ENCODE measurements around the gene C1GALT1C1.
"Not testable (repeated sequence)": the region's sequence is repeated elsewhere in the genome, so short reads cannot be mapped to it uniquely, and the experiment has no call there.

The C1GALT1C1 gene

DNA sequence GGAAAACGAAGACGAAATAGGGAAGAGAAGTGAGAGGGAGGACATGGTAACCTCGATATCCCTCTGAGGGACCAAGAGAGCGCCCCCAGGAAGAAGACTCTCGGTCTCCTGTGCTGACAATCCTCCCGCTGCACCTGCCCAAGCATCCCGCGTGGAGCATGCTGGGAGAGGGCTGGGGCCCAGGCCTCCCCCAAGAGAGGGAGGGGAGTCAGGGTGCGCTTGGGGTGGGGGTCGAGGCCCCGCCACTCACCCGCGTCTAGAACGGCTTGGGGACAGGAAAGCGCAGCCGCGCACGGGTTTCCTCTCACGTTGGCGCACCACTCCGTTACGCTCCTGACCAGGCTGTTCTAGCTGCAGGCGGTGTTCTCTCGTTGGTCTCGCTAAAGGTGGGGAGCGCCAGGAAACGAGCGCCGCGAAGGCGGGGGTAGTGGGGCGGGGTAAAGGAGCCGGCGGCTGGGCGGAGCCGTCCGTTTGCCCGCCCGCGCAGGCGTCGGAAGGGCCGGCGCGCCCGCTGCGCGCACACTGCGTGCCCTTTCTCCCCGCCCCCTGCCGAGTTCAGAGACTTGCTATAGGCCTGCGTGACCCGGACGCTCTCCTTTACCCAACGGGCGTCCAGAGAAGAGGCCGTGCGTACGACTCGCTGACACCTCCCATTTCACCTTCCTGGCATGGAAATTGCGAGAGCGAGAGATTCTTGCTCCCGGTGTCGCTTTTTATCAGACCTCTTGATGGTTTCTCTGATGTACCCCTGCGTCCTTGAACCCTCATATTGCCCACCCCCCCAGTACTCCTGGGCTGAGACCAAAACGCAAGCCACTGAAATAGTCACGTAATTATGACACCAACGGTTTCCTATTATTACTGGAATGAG, at the start of gene C1GALT1C1:
TSS of gene C1GALT1C1 (minus strand) at position 388 of the 871 bp plus-strand sequence. CDS start 2,888 bp downstream, outside the sequence.
- peak; percentile 93 to 94 for DNase-seq

DNA sequence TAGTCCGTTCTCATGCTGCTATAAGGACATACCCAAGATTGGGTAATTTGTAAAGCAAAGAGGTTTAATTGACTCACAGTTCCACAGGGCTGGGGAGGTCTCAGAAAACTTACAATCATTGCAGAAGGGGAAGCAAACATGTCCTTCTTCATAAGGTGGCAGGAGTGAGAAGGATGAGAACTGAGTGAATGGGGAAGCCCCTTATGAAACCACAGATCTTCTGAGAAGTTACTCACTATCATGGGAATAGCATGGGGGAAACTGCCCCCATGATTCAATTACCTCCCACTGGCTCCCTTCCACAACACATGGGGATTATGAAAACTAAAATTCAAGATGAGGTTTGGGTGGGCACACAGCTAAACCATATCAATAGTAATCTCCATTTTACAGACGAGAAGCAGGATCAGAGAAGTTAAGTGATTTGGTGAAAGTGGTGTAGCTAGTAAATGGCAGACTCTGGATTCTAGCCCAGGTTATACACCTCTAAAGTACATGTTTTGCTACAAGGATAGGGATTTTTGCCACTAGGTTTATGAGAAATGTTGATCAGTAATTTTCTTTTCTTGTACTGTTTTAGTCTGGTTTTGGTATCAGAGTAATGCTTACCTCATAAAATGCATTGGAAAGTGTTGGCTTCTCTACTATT, 47.3 kb upstream of the C1GALT1C1 start:
- no peak for DNase-seq

DNA sequence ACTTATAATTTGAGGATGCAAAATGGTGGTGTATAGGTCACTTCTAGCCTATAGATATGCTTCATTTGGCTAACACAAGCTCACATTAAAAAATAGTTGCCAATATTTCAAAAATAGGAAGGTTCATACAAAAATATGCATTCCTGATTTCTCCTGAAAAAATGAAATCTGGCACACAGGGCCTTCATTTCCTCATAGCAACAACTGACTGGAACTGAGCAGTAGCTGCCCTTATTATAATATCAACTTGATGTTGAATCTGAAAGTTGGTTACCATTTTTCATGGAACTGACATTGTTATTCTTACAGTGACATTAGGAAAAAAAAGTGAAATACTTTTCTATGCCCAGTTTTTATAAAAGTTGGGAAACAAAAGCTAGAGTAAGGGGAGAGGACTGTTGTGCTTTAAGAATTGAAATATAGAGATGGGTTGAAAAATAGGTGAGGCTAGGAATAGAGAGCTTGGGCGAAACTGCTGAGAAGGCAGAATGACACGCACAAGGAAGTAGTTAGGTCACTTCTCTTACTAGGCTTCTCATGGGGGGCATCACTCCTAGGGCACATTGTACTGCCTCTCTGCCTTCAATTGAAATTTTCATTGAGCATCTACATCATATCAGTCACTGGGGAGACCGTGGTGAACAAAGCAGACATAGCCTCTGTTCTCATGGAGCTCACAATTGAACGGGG, 43.1 kb upstream of the C1GALT1C1 start:
- no peak for DNase-seq

DNA sequence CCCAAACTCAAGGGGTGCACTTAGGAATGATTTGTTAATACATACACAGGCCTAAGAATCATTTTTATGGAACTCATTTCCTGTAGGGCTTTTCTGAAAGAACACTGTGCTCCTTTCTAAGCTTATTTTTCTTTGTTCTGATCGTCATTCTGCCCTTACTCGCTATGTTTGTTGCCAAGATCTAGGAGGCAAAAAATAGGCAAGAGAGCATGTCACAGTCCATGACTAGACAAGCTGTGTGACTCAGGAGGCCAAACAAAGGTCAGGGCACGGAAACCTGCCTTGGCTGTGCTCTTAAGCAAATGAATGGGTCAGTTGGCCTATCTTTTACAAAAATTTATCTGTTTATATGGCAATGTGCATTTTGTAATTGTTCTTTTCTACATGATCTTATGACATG, 42.5 kb upstream of the C1GALT1C1 start:
- DNase-seq, result no peak

GRCh38 chrX:120671963-120672362, 42.1 kb upstream of the C1GALT1C1 start:
- DNase-seq, result no peak

DNA sequence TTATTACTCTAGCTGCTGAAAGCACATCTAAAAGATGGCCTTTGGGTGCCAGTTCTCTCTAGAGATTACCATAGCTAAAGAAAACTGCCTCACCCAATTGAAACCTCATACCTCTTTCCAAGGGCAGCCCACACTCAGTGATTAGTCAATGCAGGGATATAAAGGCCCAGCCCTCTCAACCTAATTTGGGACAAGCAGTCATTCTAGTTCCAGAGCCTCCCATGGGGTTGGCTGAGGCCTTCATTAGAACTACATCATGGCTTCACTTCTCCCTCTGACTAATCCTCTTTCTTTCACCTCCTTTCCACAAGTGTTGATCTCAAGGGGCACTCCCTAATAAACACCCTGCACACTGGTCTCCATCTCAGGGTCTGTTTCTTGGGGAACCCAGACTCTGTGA, 38.5 kb upstream of the C1GALT1C1 start:
- no peak for DNase-seq

GRCh38 chrX:120664535-120664934, 34.7 kb upstream of the C1GALT1C1 start:
- DNase-seq, result not testable (repeated sequence)

DNA sequence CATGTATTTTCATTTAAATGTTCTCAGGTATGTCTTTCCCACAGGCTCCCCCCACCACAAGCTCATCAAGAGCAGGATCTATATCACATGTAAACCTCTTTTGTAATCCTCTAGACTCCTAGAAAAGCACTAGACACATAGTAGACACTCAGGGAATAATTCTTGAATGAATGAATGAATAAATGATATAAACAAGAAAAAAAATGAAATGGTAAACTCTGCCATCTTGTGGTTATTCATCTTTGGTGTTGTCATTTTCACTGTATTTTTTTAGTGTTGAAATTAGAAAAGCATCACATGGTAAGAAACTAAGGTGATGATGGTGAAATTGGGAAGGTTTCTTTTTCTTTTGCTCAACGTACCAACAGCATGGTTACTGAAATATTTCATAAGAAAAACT, 34.2 kb upstream of the C1GALT1C1 start:
- peak in 1 of 2 donors; percentile 24 for DNase-seq

- no peak for DNase-seq
Measured at GRCh38 chrX:120662662-120663061, 32.8 kb upstream of the C1GALT1C1 start.

DNA sequence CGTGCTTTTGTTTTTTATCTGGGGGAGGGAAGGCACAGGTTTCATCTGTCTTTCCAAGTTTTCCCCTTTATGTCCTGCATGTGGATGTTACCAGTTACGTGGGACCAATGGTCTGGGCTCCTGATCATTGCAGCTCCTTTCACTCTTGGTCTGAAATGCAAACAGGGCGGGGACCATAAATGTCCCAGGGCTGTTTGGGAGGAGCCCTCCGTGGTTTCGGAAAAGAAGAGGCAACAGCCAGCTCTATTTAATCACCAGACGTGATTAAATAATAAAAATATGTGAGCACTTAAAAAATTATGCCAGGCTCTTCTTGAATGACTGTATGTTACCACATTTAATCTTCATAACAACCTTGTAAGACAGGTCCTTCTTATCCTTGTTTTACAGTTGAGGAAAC, 30.8 kb upstream of the C1GALT1C1 start:
- no peak for DNase-seq

DNA sequence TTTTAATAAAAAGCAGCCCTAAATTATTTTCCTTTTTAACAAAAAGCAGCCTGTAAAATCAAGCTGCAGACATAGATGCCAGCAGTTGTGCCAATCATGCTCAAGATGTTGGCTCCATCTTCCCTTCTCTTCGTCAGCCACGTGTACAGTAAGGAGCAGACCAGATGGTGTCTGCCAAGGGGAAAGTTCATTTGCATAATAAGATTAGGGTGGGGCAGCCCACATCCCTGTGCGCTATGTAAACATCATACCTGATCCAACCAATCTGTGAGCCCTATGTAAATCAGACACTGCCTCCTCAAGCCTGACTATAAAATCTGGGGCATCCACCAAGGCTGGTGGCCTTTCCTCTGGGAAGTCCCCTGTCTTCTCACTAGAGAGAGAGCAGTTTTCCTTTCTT, 23.1 kb upstream of the C1GALT1C1 start:
- DNase-seq, result no peak

- not testable (repeated sequence) for DNase-seq
Measured at GRCh38 chrX:120652256-120652655, 22.4 kb upstream of the C1GALT1C1 start.

- no peak for DNase-seq
Measured at GRCh38 chrX:120647127-120647526, 17.3 kb upstream of the C1GALT1C1 start.

DNA sequence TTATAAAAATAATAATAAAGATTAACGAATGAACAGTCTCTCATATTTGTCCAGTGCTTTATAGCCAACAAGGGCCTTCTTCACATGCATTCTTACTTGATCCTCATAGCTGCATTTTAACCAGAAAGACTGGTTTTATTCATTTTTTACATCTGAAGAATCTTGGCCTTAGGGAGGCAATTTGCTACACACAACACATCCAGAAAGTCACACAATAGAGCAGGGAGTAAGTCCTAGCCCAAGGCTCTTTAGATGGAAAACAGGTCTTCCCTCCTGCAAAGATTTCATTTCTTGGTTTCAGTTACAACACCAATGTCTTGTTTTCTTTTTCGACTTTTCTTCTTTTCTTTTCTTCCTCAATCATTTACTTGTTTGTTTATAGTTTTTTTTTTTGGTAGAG, 13.0 kb upstream of the C1GALT1C1 start:
- no peak for DNase-seq

DNA sequence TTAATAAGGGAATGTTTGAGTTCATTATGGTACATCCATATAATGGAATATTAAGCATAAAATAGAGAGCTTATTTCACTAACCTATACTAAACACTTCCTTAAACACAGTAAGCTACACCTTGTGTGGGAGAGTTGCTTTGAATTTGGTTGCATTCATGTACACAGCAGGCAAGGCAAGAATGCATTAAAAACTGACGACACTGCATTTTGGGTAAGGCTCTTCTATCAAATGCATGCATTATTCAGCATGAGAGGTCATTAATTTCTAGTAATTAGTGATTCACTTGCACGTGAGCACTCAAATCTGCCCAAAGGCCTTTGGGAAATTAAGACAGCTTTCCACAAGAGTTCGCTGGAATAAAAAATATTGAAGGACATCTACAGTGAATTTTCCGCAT, 8.8 kb upstream of the C1GALT1C1 start:
- no peak for DNase-seq

DNA sequence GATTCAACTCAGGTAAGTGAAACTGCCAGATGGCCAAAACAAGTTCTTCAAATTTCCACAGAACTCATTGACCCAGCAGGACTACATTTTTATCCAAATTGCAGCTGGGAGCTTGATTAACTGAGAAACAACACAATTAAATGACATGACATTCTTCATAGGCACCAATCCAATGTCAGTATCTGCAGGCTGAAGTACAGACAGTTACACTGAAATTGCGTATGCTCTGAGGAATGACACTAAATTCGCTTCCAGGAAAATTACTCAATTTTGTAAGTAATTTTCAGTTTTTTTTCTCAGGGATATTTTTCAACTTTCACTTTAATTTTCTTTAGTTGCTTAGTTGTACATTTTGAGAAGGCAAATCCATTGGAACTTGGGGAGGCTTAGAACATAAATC, 4.5 kb downstream of the C1GALT1C1 start:
- DNase-seq, result no peak

DNA sequence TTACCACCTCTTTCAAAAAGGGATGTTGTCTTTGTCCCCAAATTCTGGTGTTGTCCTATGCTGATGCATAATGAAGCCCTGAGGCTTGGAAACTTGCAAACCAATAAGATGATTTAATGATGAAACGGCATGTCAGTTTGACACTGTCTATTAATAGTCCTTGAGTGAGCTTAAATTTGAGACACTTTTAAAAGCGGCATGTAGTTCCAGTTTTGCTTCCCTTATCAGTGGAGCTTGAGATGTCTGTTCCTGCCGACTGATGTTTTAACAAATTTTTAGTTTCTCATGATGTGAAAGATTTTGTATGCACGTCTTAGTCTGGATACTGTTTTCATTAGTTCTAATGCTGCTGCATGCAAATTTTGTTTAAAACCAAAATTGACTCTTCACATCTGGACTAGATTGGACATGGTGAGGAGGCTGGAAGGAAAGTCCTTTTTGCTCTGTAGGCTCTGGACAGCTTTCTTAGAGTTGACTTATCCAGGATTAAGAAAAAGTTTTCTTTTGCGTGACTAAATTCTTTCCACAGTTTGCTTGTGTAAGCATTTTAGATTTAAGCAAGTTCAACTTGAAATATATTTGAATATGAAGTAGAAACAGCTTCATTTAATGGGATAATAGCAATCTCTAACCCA, 11.7 kb downstream of the C1GALT1C1 start:
- DNase-seq, result no peak

GRCh38 chrX:120614816-120615215, 15.0 kb downstream of the C1GALT1C1 start:
- DNase-seq, result no peak

- DNase-seq, result no peak
Measured at GRCh38 chrX:120612086-120612485, 17.8 kb downstream of the C1GALT1C1 start.

GRCh38 chrX:120604361-120604782, 25.5 kb downstream of the C1GALT1C1 start:
- DNase-seq, result peak; percentile 41 to 59

DNA sequence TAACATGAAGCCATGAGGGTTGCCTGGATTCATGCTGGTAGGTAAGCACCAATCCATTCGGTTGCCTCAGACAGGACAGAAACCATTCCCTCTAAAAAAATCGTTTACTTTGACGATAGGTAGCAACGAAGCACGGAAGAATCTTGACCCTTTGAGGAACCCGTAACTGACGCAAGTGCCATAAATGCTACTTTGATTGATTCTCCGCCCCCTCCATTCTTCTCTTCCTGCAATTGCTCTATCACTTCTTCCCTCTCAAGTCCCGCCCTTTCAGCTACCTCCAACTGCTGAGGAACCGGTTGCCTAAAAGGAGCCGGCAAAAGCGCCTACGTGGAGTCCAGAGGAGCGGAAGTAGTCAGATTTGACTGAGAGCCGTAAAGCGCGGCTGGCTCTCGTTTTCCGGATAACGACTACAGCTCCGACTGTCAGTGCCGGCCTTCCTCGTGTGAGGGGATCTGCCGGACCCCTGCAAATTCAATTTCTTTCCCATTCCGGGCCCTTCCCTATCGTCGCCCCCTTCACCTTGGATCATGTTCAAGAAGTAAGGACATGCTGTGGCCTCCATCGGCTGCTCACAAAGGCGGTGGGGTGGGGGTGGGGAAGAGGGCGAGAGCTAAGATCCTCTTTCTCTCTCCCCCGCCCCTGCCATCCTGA, 26.0 kb downstream of the C1GALT1C1 start, which contains the start of gene MCTS1:
TSS of gene MCTS1 (plus strand) at position 395 of the 654 bp plus-strand sequence. CDS start at position 531, 136 bp downstream.
- peak; percentile 87 to 88 for DNase-seq

DNA sequence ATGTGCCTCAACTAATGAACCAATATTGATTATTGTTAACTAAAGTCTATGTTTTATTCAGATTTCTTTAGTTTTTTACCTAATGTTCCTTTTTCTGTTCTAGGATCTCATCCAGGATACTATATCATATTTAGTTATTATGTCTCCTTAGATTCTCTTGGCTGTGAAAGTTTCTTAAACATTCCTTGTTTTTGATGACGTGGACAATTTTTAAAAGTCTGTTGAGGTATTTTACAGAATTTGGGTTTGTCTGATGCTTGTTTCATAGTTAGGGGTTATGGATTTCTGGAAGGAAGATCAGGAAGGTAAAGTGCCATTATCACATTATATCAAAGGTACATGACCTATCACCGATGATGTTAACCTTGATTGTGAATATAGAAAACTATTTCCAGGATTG, 44.2 kb downstream of the C1GALT1C1 start:
- DNase-seq, result no peak

All from CD4-positive, alpha-beta T cell treated with Interleukin-1 beta for 1 hour (primary cell).